GM21526 (cell line): ENCODE data around the gene BICRAL.
"Not testable (repeated sequence)": the region's sequence is repeated elsewhere in the genome, so short reads cannot be mapped to it uniquely, and the experiment has no call there.

Experiments
- ATAC-seq: cut with Tn5 transposase; IDR thresholded peaks from one replicate; pipeline ENCODE4 v1.9.1; 2021; ENCODE audit warnings: moderate library complexity; ENCODE audit not compliant: unreplicated experiment, low FRiP score

Gene BICRAL

GRCh38 chr6:42791706-42792320 is 10.0 kb downstream of the BICRAL start:
- ATAC-seq = no peak

- ATAC-seq = no peak
These were observed 13.8 kb downstream of the BICRAL start for GRCh38 chr6:42795651-42796050.

GRCh38 chr6:42796171-42796570 is 14.3 kb downstream of the BICRAL start:
- ATAC-seq = no peak

DNA sequence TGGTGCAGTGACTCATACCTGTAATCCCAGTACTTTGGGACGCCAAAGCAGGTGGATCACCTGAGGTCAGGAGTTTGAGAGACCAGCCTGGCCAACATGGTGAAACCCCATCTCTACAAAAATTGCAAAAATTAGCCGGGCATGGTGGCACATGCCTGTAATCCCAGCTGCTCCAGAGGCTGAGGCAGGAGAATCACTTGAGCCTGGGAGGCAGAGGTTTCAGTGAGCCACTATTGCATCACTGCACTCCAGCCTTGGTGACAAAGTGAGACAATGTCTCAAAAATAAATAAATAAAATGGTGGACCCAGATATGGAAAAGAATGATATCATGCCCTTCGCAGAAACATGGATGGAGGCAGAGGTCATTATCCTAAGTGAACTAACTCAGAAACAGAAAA is 15.8 kb downstream of the BICRAL start:
- not testable (repeated sequence) for ATAC-seq

DNA sequence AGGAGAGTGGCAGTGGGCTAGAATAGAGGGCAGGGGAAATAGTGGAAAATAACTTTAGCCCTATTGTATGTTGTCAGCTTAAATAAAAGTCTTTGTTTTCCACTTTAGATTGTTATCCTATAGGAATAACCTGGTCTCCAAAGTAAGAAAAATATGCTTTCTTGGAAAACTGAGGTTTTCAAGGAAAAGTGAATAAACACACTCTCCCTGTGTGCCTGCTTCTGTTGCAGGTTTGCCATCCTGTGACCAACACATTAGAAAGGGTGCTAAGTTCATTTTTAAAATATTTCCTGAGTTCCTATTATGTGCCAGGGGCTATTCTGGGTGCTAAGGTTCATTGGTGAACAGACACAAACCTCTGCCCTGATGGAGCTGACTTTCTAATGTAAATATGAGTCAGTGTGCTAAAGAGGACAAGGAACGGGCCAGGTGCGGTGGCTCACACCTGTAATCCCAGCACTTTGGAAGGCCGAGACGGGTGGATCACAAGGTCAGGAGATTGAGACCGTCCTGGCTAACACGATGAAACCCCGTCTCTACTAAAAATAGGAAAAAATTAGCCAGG is 23.5 kb downstream of the BICRAL start:
- no peak for ATAC-seq

DNA sequence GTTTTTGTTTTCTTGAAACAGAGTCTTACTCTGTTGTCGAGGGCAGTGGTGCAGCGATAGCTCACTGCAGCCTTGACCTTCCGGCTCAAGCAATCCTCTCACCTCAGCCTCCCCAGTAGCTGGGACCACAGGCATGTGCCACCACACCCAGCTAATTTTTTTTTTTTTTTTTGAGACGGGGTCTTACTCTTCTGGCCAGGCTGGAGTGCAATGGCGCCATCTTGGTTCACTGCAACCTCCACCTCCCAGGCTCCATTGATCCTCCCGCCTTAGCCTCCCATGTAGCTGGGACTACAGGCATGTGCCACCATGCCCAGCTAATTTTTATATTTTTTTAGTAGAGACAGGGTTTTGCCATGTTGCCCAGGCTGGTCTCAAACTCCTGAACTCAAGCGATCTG is 24.5 kb downstream of the BICRAL start:
- not testable (repeated sequence) for ATAC-seq

- ATAC-seq = no peak
These were observed 26.9 kb downstream of the BICRAL start for GRCh38 chr6:42808492-42809483.

GRCh38 chr6:42813074-42813645 is 31.3 kb downstream of the BICRAL start:
- ATAC-seq = no peak

- no peak for ATAC-seq
These were observed 32.1 kb downstream of the BICRAL start for GRCh38 chr6:42813906-42814444.

- not testable (repeated sequence) for ATAC-seq
These were observed 33.9 kb downstream of the BICRAL start for GRCh38 chr6:42815726-42816125.

DNA sequence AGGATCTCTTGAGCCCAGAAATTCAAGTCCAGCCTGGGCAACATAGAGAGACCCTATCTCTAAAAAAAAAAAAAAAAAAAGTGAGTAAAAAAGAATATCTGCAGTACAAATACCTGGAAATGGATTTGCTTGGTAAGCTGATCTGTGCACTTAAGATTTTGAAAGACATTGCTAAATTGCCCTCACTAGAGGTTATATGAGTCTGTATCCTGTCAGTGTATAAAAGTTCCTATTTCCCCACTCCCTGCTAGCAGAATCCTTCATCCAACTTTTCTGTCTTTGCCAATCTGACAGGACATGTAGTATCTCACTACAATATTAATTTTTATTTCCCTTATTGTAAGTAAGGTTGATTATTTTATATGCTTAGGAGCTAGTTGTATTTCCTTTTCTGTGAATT is 36.1 kb downstream of the BICRAL start:
- no peak for ATAC-seq

- ATAC-seq = no peak
These were observed 36.6 kb downstream of the BICRAL start for GRCh38 chr6:42818416-42818815.

GRCh38 chr6:42818878-42819277 is 37.0 kb downstream of the BICRAL start:
- ATAC-seq = no peak

- ATAC-seq = no peak
These were observed 38.1 kb downstream of the BICRAL start for GRCh38 chr6:42819803-42820511.

DNA sequence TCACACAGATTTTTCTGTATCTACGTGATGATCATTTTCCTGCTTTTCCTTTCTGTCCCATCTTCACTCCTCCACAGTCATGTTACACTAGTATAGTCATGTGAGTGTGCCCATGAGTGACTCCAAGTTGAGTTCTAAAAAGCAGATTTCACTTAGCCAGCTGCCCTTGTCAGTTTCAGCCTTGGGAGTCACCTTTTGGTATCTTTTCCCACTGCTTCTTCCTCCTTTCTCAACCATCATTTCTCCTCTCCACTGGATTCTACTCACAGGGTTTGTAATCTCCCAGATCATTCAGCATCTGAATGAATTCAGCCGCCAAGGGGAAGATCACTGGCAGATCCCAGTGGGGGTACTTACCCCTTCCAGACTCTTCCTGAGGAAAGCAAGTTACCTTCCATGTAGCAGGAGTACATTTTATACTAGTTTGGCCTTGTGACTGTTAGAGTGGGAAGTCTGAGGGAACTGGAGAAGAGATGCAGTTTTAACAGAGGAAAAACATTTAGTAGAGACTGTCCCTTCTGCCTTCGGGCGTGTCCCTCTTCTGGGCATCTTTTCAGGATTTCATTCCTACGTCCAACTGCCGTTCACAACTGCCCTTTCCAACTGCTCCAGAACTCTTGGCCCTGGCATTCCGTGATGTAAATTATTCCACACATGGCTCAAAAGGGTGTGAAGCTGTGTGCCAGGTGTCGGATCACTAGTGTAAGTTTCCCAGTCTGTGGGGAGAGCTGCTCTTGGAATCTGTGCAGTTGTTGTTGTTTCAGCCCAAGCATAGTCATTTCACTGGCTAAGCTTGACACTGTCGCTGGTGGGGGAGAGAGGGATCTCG is 38.9 kb downstream of the BICRAL start:
- no peak for ATAC-seq

DNA sequence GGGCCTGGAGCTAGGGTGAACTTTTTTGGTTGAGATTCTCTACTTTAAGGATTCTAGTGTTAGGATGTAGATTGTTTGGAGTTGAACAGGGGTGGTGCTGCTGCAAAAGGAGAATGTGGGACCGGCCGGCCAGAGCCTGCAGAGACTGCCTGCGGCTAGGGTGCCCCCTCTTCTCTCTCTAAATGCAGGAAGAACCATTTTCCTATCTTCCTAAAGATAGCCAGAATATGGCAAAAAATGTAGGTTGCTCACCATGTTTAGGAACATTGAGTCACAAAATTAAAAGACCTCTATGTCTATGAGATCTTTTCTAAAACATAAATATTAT is 39.5 kb downstream of the BICRAL start:
- ATAC-seq = no peak

GRCh38 chr6:42821846-42822245 is 40.0 kb downstream of the BICRAL start:
- no peak for ATAC-seq

DNA sequence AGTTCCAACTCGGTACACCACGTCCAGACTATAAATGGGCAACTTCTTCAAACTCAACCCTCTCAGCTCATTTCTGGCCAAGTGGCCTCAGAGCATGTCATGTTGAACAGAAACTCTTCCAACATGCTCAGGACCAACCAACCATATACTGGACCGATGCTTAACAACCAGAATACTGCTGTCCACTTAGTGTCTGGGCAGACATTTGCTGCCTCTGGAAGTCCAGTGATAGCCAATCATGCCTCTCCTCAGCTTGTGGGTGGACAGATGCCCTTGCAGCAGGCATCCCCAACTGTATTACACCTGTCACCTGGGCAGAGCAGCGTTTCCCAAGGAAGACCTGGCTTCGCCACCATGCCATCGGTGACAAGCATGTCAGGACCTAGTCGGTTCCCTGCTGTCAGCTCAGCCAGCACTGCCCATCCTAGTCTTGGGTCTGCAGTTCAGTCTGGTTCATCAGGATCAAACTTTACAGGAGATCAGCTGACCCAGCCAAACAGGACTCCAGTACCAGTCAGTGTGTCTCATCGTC is 47.8 kb downstream of the BICRAL start:
- no peak for ATAC-seq

- no peak for ATAC-seq
These were observed 49.4 kb downstream of the BICRAL start for GRCh38 chr6:42831237-42831636.
